Keratinocyte (primary cell): Measurements from ENCODE around the gene BAHCC1.

Experiments
- CTCF ChIP-seq, 3 experiments: IDR thresholded peaks in 1 of 3; conservative IDR thresholded peaks in 1 of 3; optimal IDR thresholded peaks in 1 of 3; 2 replicates in 2 of 3; 3 replicates in 1 of 3; pipeline versions ENCODE3 to v1.5.1; 2011; ENCODE audit warnings: low read length in 3 of 3, mild to moderate bottlenecking in 3 of 3, moderate library complexity in 2 of 3, control low read depth in 1 of 3, inconsistent platforms in 1 of 3; ENCODE audit not compliant: insufficient read depth in 2 of 3; ENCODE audit errors: extremely low read depth in 1 of 3
- EZH2 ChIP-seq: IDR thresholded peaks from one replicate; pipeline ENCODE4 v1.6.1; 2012; ENCODE audit warnings: inconsistent platforms, mild to moderate bottlenecking, low read length, moderate library complexity

GRCh38 chr17:81448442-81448841, 53.2 kb downstream of the BAHCC1 start:
- no peak for TF ChIP-seq CTCF (optimal IDR thresholded peaks at IDR 0.05 in 1 of 3, IDR thresholded peaks at IDR 0.05 in 1 of 3, conservative IDR thresholded peaks at IDR 0.05 in 1 of 3; ENCODE audit: extremely low read depth in 1 of 3, insufficient read depth in 2 of 3, low read length in 3 of 3)
- TF ChIP-seq EZH2, result no peak
